MM.1S (cell line): ENCODE results near the gene TTLL9.

Experiments used
- CTCF ChIP-seq: fragments of 300-600 bp; sonication (generic); IDR thresholded peaks from 2 replicates; pipeline ENCODE4 v1.5.1; 2016; ENCODE audit warnings: antibody characterized with exemption, low read length, mixed read lengths
- EZH2 ChIP-seq: fragments of 300-600 bp; sonication (generic); optimal IDR thresholded peaks from 2 replicates; pipeline ENCODE3; 2017; ENCODE audit warnings: low read depth, mild to moderate bottlenecking, antibody characterized with exemption, low read length, mixed read lengths
- EZH2phosphoT487 ChIP-seq: fragments of 300-600 bp; sonication (generic); IDR thresholded peaks from 2 replicates; pipeline ENCODE4 v1.6.1; 2018; ENCODE audit warnings: antibody characterized with exemption, low read length

GRCh38 chr20:31951203-31951529 is 80.7 kb downstream of the TTLL9 start:
- TF ChIP-seq CTCF (no peak), EZH2 (no peak), EZH2phosphoT487 (no peak)
